ENCODE results near the gene PRKAG1.

DNA sequence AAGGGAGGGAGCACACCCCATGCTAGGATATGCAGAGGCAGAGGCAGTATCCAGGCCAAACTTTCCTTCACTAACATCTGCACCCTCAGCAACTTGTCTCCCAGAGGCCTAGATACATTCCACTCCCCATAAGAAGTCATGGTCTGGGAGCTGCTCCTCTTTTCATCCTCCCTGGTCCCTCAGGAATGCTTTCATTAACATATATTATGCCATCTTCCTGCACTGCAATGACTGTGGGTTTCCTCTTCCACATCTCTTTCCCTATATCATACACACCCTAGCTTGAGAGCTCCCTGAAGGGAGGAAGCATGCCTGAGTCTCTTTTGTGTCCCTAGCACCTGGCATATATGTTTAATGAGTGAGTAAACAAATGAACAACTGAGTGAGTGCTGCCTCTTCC is 28.0 kb downstream of the PRKAG1 start:
- TF ChIP-seq, protein P1, sequence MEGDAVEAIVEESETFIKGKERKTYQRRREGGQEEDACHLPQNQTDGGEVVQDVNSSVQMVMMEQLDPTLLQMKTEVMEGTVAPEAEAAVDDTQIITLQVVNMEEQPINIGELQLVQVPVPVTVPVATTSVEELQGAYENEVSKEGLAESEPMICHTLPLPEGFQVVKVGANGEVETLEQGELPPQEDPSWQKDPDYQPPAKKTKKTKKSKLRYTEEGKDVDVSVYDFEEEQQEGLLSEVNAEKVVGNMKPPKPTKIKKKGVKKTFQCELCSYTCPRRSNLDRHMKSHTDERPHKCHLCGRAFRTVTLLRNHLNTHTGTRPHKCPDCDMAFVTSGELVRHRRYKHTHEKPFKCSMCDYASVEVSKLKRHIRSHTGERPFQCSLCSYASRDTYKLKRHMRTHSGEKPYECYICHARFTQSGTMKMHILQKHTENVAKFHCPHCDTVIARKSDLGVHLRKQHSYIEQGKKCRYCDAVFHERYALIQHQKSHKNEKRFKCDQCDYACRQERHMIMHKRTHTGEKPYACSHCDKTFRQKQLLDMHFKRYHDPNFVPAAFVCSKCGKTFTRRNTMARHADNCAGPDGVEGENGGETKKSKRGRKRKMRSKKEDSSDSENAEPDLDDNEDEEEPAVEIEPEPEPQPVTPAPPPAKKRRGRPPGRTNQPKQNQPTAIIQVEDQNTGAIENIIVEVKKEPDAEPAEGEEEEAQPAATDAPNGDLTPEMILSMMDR (IDR thresholded peaks at IDR 0.05), result no peak
- no peak for TF ChIP-seq POLR2A (IDR thresholded peaks at IDR 0.05)
